H1 (cell line): ENCODE results near the gene MEP1A. TPM values are rescaled to one million over a fixed set of nuclear protein-coding genes. Genes with fewer than 3 reads are reported as not detected.

Source experiments
- CTCF ChIA-PET: fragments of 300-600 bp; sonication (Branson Sonifier 250); formaldehyde crosslinking; loops from one replicate; lab custom pipeline; 2021; ENCODE audit not compliant: partially characterized antibody; lab: Charles Lee
- POLR2A ChIA-PET: fragments of 300-600 bp; sonication (Branson Sonifier 250); formaldehyde crosslinking; loops from one replicate; lab custom pipeline; 2021; ENCODE audit warnings: inconsistent platforms; ENCODE audit not compliant: partially characterized antibody; lab: Charles Lee
- DNase-seq, 2 experiments: peaks; one replicate each; pipeline versions ENCODE4 v3.0.0 to v3.0.0-alpha.2; 2010 to 2022; ENCODE audit warnings: low spot score in 2 of 2, low read depth in 1 of 2, mixed read lengths in 1 of 2
- FAIRE-seq: peaks from 2 replicates; lab custom pipeline; 2011; peaks lifted over from hg19 to GRCh38; lab: Jason Lieb, UNC
- H2AFZ ChIP-seq: 2 replicates; pipeline ENCODE4 v1.8.1; 2012; ENCODE audit warnings: low read length, inconsistent platforms
- H2AK5ac ChIP-seq: 2 replicates; pipeline ENCODE4 v1.6.1; 2013; ENCODE audit warnings: low read depth, low read length
- H2BK120ac ChIP-seq: replicated peaks from 2 replicates; pipeline ENCODE3; 2013; ENCODE audit warnings: low read depth, low read length, inconsistent platforms
- H2BK12ac ChIP-seq: 2 replicates; pipeline ENCODE4 v1.6.1; 2013; ENCODE audit warnings: low read depth, low read length
- H2BK15ac ChIP-seq: 2 replicates; pipeline ENCODE4 v1.6.1; 2013; ENCODE audit warnings: low read length
- H2BK20ac ChIP-seq: 2 replicates; pipeline ENCODE4 v1.6.1; 2013; ENCODE audit warnings: low read length
- H2BK5ac ChIP-seq: 2 replicates; pipeline ENCODE4 v1.6.1; 2013; ENCODE audit warnings: low read depth, low read length
- H3K14ac ChIP-seq: 2 replicates; pipeline ENCODE4 v1.6.1; 2013; ENCODE audit warnings: inconsistent platforms; ENCODE audit not compliant: insufficient read length
- H3K18ac ChIP-seq: 2 replicates; pipeline ENCODE4 v1.6.1; 2013; ENCODE audit warnings: low read length; ENCODE audit errors: extremely low read depth
- H3K23ac ChIP-seq: 2 replicates; pipeline ENCODE4 v1.6.1; 2013; ENCODE audit warnings: inconsistent platforms; ENCODE audit not compliant: insufficient read length
- H3K23me2 ChIP-seq: 2 replicates; pipeline ENCODE4 v1.6.1; 2013; ENCODE audit warnings: low read depth, low read length
- H3K27ac ChIP-seq: 2 replicates; pipeline ENCODE4 v1.6.1; 2011; ENCODE audit warnings: low read depth, low read length, inconsistent platforms
- H3K27me3 ChIP-seq, 4 experiments: replicated peaks in 1 of 4; 1 replicate in 1 of 4; 2 replicates in 3 of 4; pipeline versions ENCODE4 v1.6.1 to v1.8.1; 2011 to 2013; ENCODE audit warnings: low read length in 3 of 4, mild to moderate bottlenecking in 3 of 4, inconsistent platforms in 2 of 4, mixed read lengths in 2 of 4, moderate library complexity in 1 of 4; ENCODE audit not compliant: control insufficient read depth in 3 of 4, insufficient read depth in 3 of 4; ENCODE audit errors: extremely low read depth in 1 of 4
- H3K36me3 ChIP-seq, 4 experiments: 2 replicates each; pipeline versions ENCODE4 v1.6.1 to v1.8.1; 2011 to 2013; ENCODE audit warnings: mild to moderate bottlenecking in 4 of 4, low read length in 3 of 4, moderate library complexity in 2 of 4, control low read depth in 1 of 4, inconsistent platforms in 1 of 4; ENCODE audit not compliant: insufficient read depth in 4 of 4, control insufficient read depth in 2 of 4
- H3K4ac ChIP-seq: replicated peaks from 2 replicates; pipeline ENCODE3; 2013; ENCODE audit warnings: low read length, low read depth, mixed read lengths, inconsistent platforms; ENCODE audit not compliant: insufficient read length
- H3K4me1 ChIP-seq, 4 experiments: replicated peaks in 1 of 4; 1 replicate in 1 of 4; 2 replicates in 3 of 4; pipeline versions ENCODE4 v1.6.1 to v1.8.1; 2011 to 2013; ENCODE audit warnings: low read length in 3 of 4, inconsistent platforms in 2 of 4, mixed read lengths in 1 of 4; ENCODE audit not compliant: insufficient read depth in 4 of 4, control insufficient read depth in 3 of 4
- H3K4me2 ChIP-seq, 2 experiments: 2 replicates each; pipeline versions ENCODE4 v1.6.1 to v1.8.1; 2011 to 2013; ENCODE audit warnings: low read depth in 2 of 2, low read length in 2 of 2, control low read depth in 1 of 2, inconsistent platforms in 1 of 2, mild to moderate bottlenecking in 1 of 2; ENCODE audit not compliant: insufficient read depth in 1 of 2
- H3K4me3 ChIP-seq, 4 experiments: fragments of 200-600, 300-600 bp in 1 of 4; sonication (generic), shearing (Covaris generic), sonication (Bioruptor Twin) in 1 of 4; 2 replicates each; pipeline versions ENCODE4 v1.5.1 to v1.8.1; 2011 to 2016; ENCODE audit warnings: low read length in 4 of 4, low read depth in 3 of 4, control low read depth in 2 of 4, inconsistent platforms in 2 of 4, mild to moderate bottlenecking in 2 of 4, mixed read lengths in 1 of 4, moderate library complexity in 1 of 4; ENCODE audit not compliant: insufficient read depth in 2 of 4; ENCODE audit errors: extremely low read depth in 1 of 4
- H3K56ac ChIP-seq: replicated peaks from 2 replicates; pipeline ENCODE3; 2013; ENCODE audit warnings: low read depth, mild to moderate bottlenecking, mixed read lengths, low read length, inconsistent platforms; ENCODE audit not compliant: insufficient read length
- H3K79me1 ChIP-seq: 2 replicates; pipeline ENCODE4 v1.6.1; 2013; ENCODE audit warnings: low read depth, low read length, control low read depth
- H3K79me2 ChIP-seq, 2 experiments: 2 replicates each; pipeline versions ENCODE4 v1.6.1 to v1.8.1; 2012 to 2013; ENCODE audit warnings: low read length in 2 of 2, mild to moderate bottlenecking in 2 of 2, inconsistent platforms in 1 of 2; ENCODE audit not compliant: insufficient read depth in 2 of 2, control insufficient read depth in 1 of 2
- H3K9ac ChIP-seq, 4 experiments: replicated peaks in 1 of 4; 1 replicate in 1 of 4; 2 replicates in 3 of 4; pipeline versions ENCODE4 v1.6.1 to v1.8.1; 2011 to 2013; ENCODE audit warnings: low read depth in 3 of 4, low read length in 3 of 4, control low read depth in 2 of 4, mild to moderate bottlenecking in 2 of 4, moderate library complexity in 2 of 4, inconsistent platforms in 1 of 4; ENCODE audit errors: extremely low read depth in 1 of 4
- H3K9me3 ChIP-seq, 2 experiments: 2 replicates each; pipeline versions ENCODE4 v1.6.1 to v1.8.1; 2012 to 2013; ENCODE audit warnings: mild to moderate bottlenecking in 2 of 2, moderate library complexity in 2 of 2, control low read depth in 1 of 2, inconsistent platforms in 1 of 2, low read depth in 1 of 2, low read length in 1 of 2, mixed read lengths in 1 of 2; ENCODE audit not compliant: insufficient read depth in 2 of 2
- H4K20me1 ChIP-seq, 2 experiments: replicated peaks in 1 of 2; 2 replicates each; pipeline versions ENCODE3 to v1.8.1; 2011 to 2013; ENCODE audit warnings: inconsistent platforms in 2 of 2, low read length in 2 of 2, mild to moderate bottlenecking in 1 of 2; ENCODE audit not compliant: insufficient read depth in 2 of 2, control insufficient read depth in 1 of 2
- H4K5ac ChIP-seq: 2 replicates; pipeline ENCODE4 v1.6.1; 2013; ENCODE audit warnings: low read length, low read depth, mixed read lengths, inconsistent platforms; ENCODE audit not compliant: insufficient read length
- H4K8ac ChIP-seq: 2 replicates; pipeline ENCODE4 v1.8.0; 2013; ENCODE audit warnings: mild to moderate bottlenecking, moderate library complexity, low read length, inconsistent platforms; ENCODE audit not compliant: insufficient read depth; ENCODE audit errors: extremely low read depth
- H4K91ac ChIP-seq: replicated peaks from 2 replicates; pipeline ENCODE3; 2013; ENCODE audit warnings: low read length, mixed read lengths, inconsistent platforms; ENCODE audit not compliant: insufficient read length
- BACH1 ChIP-seq: IDR thresholded peaks from 2 replicates; pipeline ENCODE4 v1.6.1; 2012; ENCODE audit warnings: low read length, improper control_type of control experiment
- CHD1 ChIP-seq: IDR thresholded peaks from 2 replicates; pipeline ENCODE4 v1.6.1; 2012; ENCODE audit warnings: low read depth, low read length, improper control_type of control experiment
- CREB1 ChIP-seq: IDR thresholded peaks from 2 replicates; pipeline ENCODE4 v1.6.1; 2012; ENCODE audit warnings: inconsistent platforms
- CTCF ChIP-seq, 3 experiments: IDR thresholded peaks; 1 replicate in 2 of 3; 2 replicates in 1 of 3; pipeline versions ENCODE4 v1.5.1 to v1.6.1; 2011; ENCODE audit warnings: low read length in 3 of 3, mild to moderate bottlenecking in 3 of 3, inconsistent platforms in 2 of 3, low read depth in 1 of 3, moderate library complexity in 1 of 3; ENCODE audit not compliant: insufficient read depth in 1 of 3; ENCODE audit errors: control extremely low read depth in 1 of 3
- MAFK ChIP-seq: IDR thresholded peaks from 2 replicates; pipeline ENCODE4 v1.6.1; 2012; ENCODE audit warnings: low read depth, mild to moderate bottlenecking, improper control_type of control experiment, low read length
- NRF1 ChIP-seq: IDR thresholded peaks from 2 replicates; pipeline ENCODE4 v1.6.1; 2011; ENCODE audit warnings: mild to moderate bottlenecking, low read depth, low read length, improper control_type of control experiment
- RAD21 ChIP-seq, 2 experiments: IDR thresholded peaks in 1 of 2; conservative IDR thresholded peaks in 1 of 2; 2 replicates each; pipeline ENCODE4 v1.6.1; 2011; ENCODE audit warnings: low read depth in 2 of 2, low read length in 2 of 2, improper control_type of control experiment in 1 of 2, inconsistent platforms in 1 of 2, mild to moderate bottlenecking in 1 of 2, moderate library complexity in 1 of 2
- USF2 ChIP-seq: IDR thresholded peaks from 2 replicates; pipeline ENCODE4 v1.6.1; 2011; ENCODE audit warnings: low read length, improper control_type of control experiment
- WGBS, 2 experiments: shearing (Covaris generic) in 1 of 2; methylation state at CpG; one replicate each; pipeline versions ENCODE4 v1.1.6 to v1.1.7; 2013 to 2015; ENCODE audit warnings: low lambda C conversion rate in 2 of 2, mixed read lengths in 2 of 2, inconsistent platforms in 1 of 2, low coverage in 1 of 2, missing lambda C conversion rate in 1 of 2; ENCODE audit not compliant: insufficient replicate concordance in 2 of 2, insufficient coverage in 1 of 2, insufficient read length in 1 of 2; ENCODE audit errors: extremely low coverage in 1 of 2, missing lambda C conversion rate in 1 of 2; 5-methylcytosine and 5-hydroxymethylcytosine counted together
- polyA plus RNA-seq, 7 experiments: library from polyadenylated mRNA; depleted of rRNA in 3 of 7; stranded (reverse) in 5 of 7; unstranded in 2 of 7; fragments of >200 nt in 5 of 7; fragments of 200-250 nt in 2 of 7; gene quantifications; 1 replicate in 5 of 7; 2 replicates in 1 of 7; 4 replicates in 1 of 7; pipeline versions ENCODE4 v1.2.1 to v1.2.3, GENCODE V29; 2011 to 2013; ENCODE audit warnings: missing spikeins in 2 of 7, mixed read lengths in 2 of 7
- total RNA-seq: library from RNA; stranded (reverse); fragmentation: NEBNext Ultra II Directional; extraction: Animal tissue kit (Norgen Biotek cat#: 25700); gene quantifications from 2 replicates; pipeline ENCODE4 v1.2.1, GENCODE V29; 2021

Gene MEP1A
- total and polyA plus RNA-seq, 2 of the 8 experiments (the other 6 are each of a cell fraction or from before 2014, with no cell fraction given): 0.03 TPM; not detected in 1

- Histone ChIP-seq H2AK5ac (no peak overlapping the region), H2BK120ac (no peak overlapping the region), H2BK15ac (no peak overlapping the region), H4K5ac (no peak overlapping the region), H2BK5ac (no peak overlapping the region), H3K18ac (no peak overlapping the region), H3K27me3 (no peaks in the 10 kb centered on the region), H3K14ac (no peak overlapping the region), H3K23ac (no peak overlapping the region), H2BK12ac (no peak overlapping the region), H2AFZ (peak overlapping the region; percentile 62), H3K4ac (no peak overlapping the region), H3K79me2 (no peaks in the 10 kb centered on the region), H3K9ac (no peak overlapping the region), H3K79me1 (no peaks in the 10 kb centered on the region), H3K36me3 (no peaks in the 10 kb centered on the region), H2BK20ac (no peak overlapping the region), H4K91ac (no peak overlapping the region), H3K4me1 (no peaks in the 10 kb centered on the region), H3K9me3 (no peaks in the 10 kb centered on the region), H4K20me1 (no peaks in the 10 kb centered on the region), H3K23me2 (no peaks in the 10 kb centered on the region), H3K4me2 (no peak overlapping the region), H4K8ac (no peak overlapping the region), H3K27ac (no peak overlapping the region), H3K4me3 (no peak overlapping the region), H3K56ac (no peak overlapping the region)
- no peak for DNase-seq
- 88% methylated on average over 4 of the region's 4 CpGs; no CpG with 5 or more reads in 1 of the 2 experiments for WGBS, 2 experiments
- FAIRE-seq: no peak
- CTCF ChIA-PET: interaction anchor here (1.0 to 1.2 kb wide), 4 partner anchors 55 to 70 kb away, joined by 3 to 4 read pairs (median 3); partner anchors contain the start of gene PLA2G7
- POLR2A ChIA-PET: no interaction called here
- no peak for TF ChIP-seq CREB1
- no peak for TF ChIP-seq USF2
- no peak for TF ChIP-seq NRF1
- TF ChIP-seq BACH1: no peak
- TF ChIP-seq RAD21 (IDR thresholded peaks at IDR 0.05 in 1 of 2, conservative IDR thresholded peaks at IDR 0.05 in 1 of 2; ENCODE audit: low read depth in 2 of 2, low read length in 2 of 2): no peak
- TF ChIP-seq CHD1: no peak
- TF ChIP-seq CTCF (IDR thresholded peaks at IDR 0.05; ENCODE audit: control extremely low read depth in 1 of 3, insufficient read depth in 1 of 3, low read depth in 1 of 3, low read length in 3 of 3): no peak
- no peak for TF ChIP-seq MAFK
Observed at GRCh38 chr6:46789434-46790354, 3.5 kb upstream of the MEP1A start.
